ENCODE measurements around the gene BCOR. TPM values are rescaled to one million over a fixed set of nuclear protein-coding genes. Genes with fewer than 3 reads are reported as not detected.

The BCOR gene
- total and polyA plus RNA-seq, 2 of the 8 experiments (the other 6 are each of a cell fraction or from before 2014, with no cell fraction given) = 25.0 to 50.8 TPM

GRCh38 chrX:40066700-40067099 lies 31.1 kb downstream of the BCOR start:
- Histone ChIP-seq H3K36me3 (ENCODE audit: control insufficient read depth in 2 of 4, insufficient read depth in 4 of 4, low read length in 3 of 4) (peaks cover 2 to 79% (median 32%) of the 10 kb centered on the region in 4 experiments; a peak in 6 of 8 replicates), H3K4ac (replicated peaks; ENCODE audit: insufficient read length, low read depth, low read length) (no peak overlapping the region), H3K79me1 (ENCODE audit: low read depth, low read length) (peaks cover 8% of the 10 kb centered on the region), H2AFZ (ENCODE audit: low read length) (no peak overlapping the region), H3K9ac (replicated peaks in 1 of 4; ENCODE audit: extremely low read depth in 1 of 4, low read depth in 3 of 4, low read length in 3 of 4) (no peak overlapping the region), H4K20me1 (replicated peaks in 1 of 2; ENCODE audit: control insufficient read depth in 1 of 2, insufficient read depth in 2 of 2, low read length in 2 of 2) (peaks cover 0 to 29% of the 10 kb centered on the region in 2 experiments), H3K27ac (ENCODE audit: low read depth, low read length) (no peak overlapping the region), H4K8ac (ENCODE audit: extremely low read depth, insufficient read depth, low read length) (no peak overlapping the region), H2BK20ac (ENCODE audit: low read length) (no peak overlapping the region), H2AK5ac (ENCODE audit: low read depth, low read length) (no peak overlapping the region), H3K4me3 (ENCODE audit: extremely low read depth in 1 of 4, insufficient read depth in 2 of 4, low read depth in 3 of 4, low read length in 4 of 4) (no peak overlapping the region), H4K5ac (ENCODE audit: insufficient read length, low read depth, low read length) (no peak overlapping the region), H2BK12ac (ENCODE audit: low read depth, low read length) (no peak overlapping the region), H4K91ac (replicated peaks; ENCODE audit: insufficient read length, low read length) (no peak overlapping the region), H3K14ac (ENCODE audit: insufficient read length) (no peak overlapping the region), H2BK120ac (replicated peaks; ENCODE audit: low read depth, low read length) (no peak overlapping the region), H3K23ac (ENCODE audit: insufficient read length) (no peak overlapping the region), H3K9me3 (ENCODE audit: insufficient read depth in 2 of 2, low read depth in 1 of 2, low read length in 1 of 2) (no peaks in the 10 kb centered on the region), H3K4me1 (replicated peaks in 1 of 4; ENCODE audit: control insufficient read depth in 3 of 4, insufficient read depth in 4 of 4, low read length in 3 of 4) (peaks cover 0 to 15% (median 5%) of the 10 kb centered on the region in 4 experiments; a peak in 3 of 7 replicates), H3K56ac (replicated peaks; ENCODE audit: insufficient read length, low read depth, low read length) (no peak overlapping the region), H3K23me2 (ENCODE audit: low read depth, low read length) (no peaks in the 10 kb centered on the region), H3K79me2 (ENCODE audit: control insufficient read depth in 1 of 2, insufficient read depth in 2 of 2, low read length in 2 of 2) (peaks cover 0 to 51% of the 10 kb centered on the region in 2 experiments; a peak in 2 of 4 replicates), H2BK15ac (ENCODE audit: low read length) (no peak overlapping the region), H3K18ac (ENCODE audit: extremely low read depth, low read length) (no peak overlapping the region), H2BK5ac (ENCODE audit: low read depth, low read length) (no peak overlapping the region), H3K27me3 (replicated peaks in 1 of 4; ENCODE audit: control insufficient read depth in 3 of 4, extremely low read depth in 1 of 4, insufficient read depth in 3 of 4, low read length in 3 of 4) (no peaks in the 10 kb centered on the region), H3K4me2 (ENCODE audit: insufficient read depth in 1 of 2, low read depth in 2 of 2, low read length in 2 of 2) (no peak overlapping the region)
- no peak for FAIRE-seq
- WGBS, 2 experiments (ENCODE audit: extremely low coverage in 1 of 2, insufficient coverage in 1 of 2, insufficient read length in 1 of 2, insufficient replicate concordance in 2 of 2, low coverage in 1 of 2, low lambda C conversion rate in 2 of 2, missing lambda C conversion rate in 1 of 2) = 80% methylated on average over 1 of the region's 3 CpGs; no CpG with 5 or more reads in 1 of the 2 experiments
- DNase-seq (ENCODE audit: low read depth in 1 of 2, low spot score in 2 of 2) = no peak
- TF ChIP-seq ATF3 (IDR thresholded peaks at IDR 0.05; ENCODE audit: insufficient read depth, low read depth, low read length) (no peak), FOSL1 (IDR thresholded peaks at IDR 0.05; ENCODE audit: insufficient read depth, low read depth, low read length) (no peak), PHF8 (conservative IDR thresholded peaks at IDR 0.05; ENCODE audit: low read depth, low read length) (no peak), SAP30 (IDR thresholded peaks at IDR 0.05; ENCODE audit: insufficient read depth, insufficient replicate concordance, low read length) (no peak), NRF1 (IDR thresholded peaks at IDR 0.05; ENCODE audit: low read depth, low read length) (no peak)
- POLR2A ChIA-PET (ENCODE audit: partially characterized antibody) = interaction anchor here (1.5 kb wide), 1 partner anchor 10 kb away, joined by 3 read pairs; no protein-coding TSS in a partner anchor
- CTCF ChIA-PET (ENCODE audit: partially characterized antibody) = interaction anchor here (1.6 to 1.9 kb wide), 3 partner anchors 10 to 60 kb away, joined by 4 read pairs; no protein-coding TSS in a partner anchor

All from H1 (cell line).